Prostate gland (tissue), 2 donors: ENCODE measurements around the gene TRAPPC4.

Source experiments
- CTCF ChIP-seq, 4 experiments: fragments of 200-600 bp in 2 of 4; fragments of 450-650 bp in 2 of 4; sonication (generic) in 2 of 4; IDR thresholded peaks; 1 replicate in 3 of 4; 2 replicates in 1 of 4; pipeline ENCODE4 v1.5.1; 2016 to 2019; ENCODE audit warnings: antibody characterized with exemption in 4 of 4, mild to moderate bottlenecking in 2 of 4, moderate library complexity in 2 of 4
- POLR2A ChIP-seq: fragments of 450-650 bp; IDR thresholded peaks from one replicate; pipeline ENCODE4 v1.6.1; 2016; ENCODE audit warnings: antibody characterized with exemption, mild to moderate bottlenecking

GRCh38 chr11:119030029-119030328 lies 11.4 kb downstream of the TRAPPC4 start:
- TF ChIP-seq POLR2A (no peak), CTCF (IDR thresholded peaks at IDR 0.05) (no peak)
